ENCODE data around the gene ULBP2.

DNA sequence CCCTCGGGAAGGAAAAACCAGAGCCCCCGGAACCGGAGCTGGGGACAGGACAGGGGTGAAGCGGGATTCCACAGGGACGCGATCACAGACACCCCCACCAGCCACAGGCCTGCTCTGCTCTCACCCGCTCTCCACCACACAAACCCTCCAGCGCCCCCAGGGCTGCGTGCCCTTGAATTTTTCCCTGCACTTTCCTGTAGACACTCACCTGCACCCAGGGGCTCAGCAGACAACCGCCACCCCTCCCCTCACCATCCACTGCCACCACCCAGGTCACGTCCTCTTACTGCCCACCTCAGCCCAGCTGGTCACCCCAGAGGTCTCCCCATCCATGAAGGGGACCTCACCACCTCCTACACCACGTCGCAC, 631 bp downstream of the ULBP2 start:
- TF ChIP-seq, protein P1, sequence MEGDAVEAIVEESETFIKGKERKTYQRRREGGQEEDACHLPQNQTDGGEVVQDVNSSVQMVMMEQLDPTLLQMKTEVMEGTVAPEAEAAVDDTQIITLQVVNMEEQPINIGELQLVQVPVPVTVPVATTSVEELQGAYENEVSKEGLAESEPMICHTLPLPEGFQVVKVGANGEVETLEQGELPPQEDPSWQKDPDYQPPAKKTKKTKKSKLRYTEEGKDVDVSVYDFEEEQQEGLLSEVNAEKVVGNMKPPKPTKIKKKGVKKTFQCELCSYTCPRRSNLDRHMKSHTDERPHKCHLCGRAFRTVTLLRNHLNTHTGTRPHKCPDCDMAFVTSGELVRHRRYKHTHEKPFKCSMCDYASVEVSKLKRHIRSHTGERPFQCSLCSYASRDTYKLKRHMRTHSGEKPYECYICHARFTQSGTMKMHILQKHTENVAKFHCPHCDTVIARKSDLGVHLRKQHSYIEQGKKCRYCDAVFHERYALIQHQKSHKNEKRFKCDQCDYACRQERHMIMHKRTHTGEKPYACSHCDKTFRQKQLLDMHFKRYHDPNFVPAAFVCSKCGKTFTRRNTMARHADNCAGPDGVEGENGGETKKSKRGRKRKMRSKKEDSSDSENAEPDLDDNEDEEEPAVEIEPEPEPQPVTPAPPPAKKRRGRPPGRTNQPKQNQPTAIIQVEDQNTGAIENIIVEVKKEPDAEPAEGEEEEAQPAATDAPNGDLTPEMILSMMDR (IDR thresholded peaks at IDR 0.05), result no peak
- no peak for TF ChIP-seq POLR2A (IDR thresholded peaks at IDR 0.05)
